CD14-positive monocyte (primary cell): Measurements from ENCODE around the gene LHFPL3. TPM values are rescaled to one million over a fixed set of nuclear protein-coding genes. Genes with fewer than 3 reads are reported as not detected.

Experiments used
- DNase-seq, 3 donors: peaks; one replicate each; pipeline ENCODE4 v3.0.0-alpha.2; 2011 to 2022
- H2AFZ ChIP-seq: 2 replicates; pipeline ENCODE4 v1.6.0; 2012; ENCODE audit warnings: mild to moderate bottlenecking, low read depth, low read length, inconsistent platforms; ENCODE audit not compliant: insufficient read depth, poor library complexity, severe bottlenecking
- H3K27ac ChIP-seq, 2 donors: 1 replicate in 1 of 2; 2 replicates in 1 of 2; pipeline ENCODE4 v1.5.1; 2012 to 2013; ENCODE audit warnings: low read length in 2 of 2, control low read depth in 1 of 2, inconsistent platforms in 1 of 2, low read depth in 1 of 2, mild to moderate bottlenecking in 1 of 2
- H3K27me3 ChIP-seq, 2 donors: one replicate each; pipeline versions ENCODE4 v1.6.0 to v1.6.1; 2011 to 2013; ENCODE audit warnings: low read length in 2 of 2; ENCODE audit not compliant: control insufficient read depth in 2 of 2, insufficient read depth in 2 of 2
- H3K36me3 ChIP-seq, 2 donors: replicated peaks in 1 of 2; 1 replicate in 1 of 2; 2 replicates in 1 of 2; pipeline versions ENCODE4 v1.5.1 to v1.6.1; 2012 to 2013; ENCODE audit warnings: low read length in 2 of 2, control low read depth in 1 of 2, inconsistent platforms in 1 of 2, mild to moderate bottlenecking in 1 of 2; ENCODE audit not compliant: insufficient read depth in 2 of 2, control insufficient read depth in 1 of 2
- H3K4me1 ChIP-seq, 2 donors: 1 replicate in 1 of 2; 2 replicates in 1 of 2; pipeline versions ENCODE4 v1.5.1 to v1.6.1; 2012 to 2013; ENCODE audit warnings: low read length in 2 of 2, control low read depth in 1 of 2, inconsistent platforms in 1 of 2, mild to moderate bottlenecking in 1 of 2, moderate library complexity in 1 of 2; ENCODE audit not compliant: insufficient read depth in 2 of 2, control insufficient read depth in 1 of 2
- H3K4me2 ChIP-seq: replicated peaks from 2 replicates; pipeline ENCODE3; 2012; ENCODE audit warnings: low read length, moderate library complexity, mild to moderate bottlenecking; ENCODE audit not compliant: poor library complexity, severe bottlenecking; ENCODE audit errors: extremely low read depth
- H3K4me3 ChIP-seq, 3 experiments: fragments of 200-600 bp in 1 of 3; sonication (generic) in 1 of 3; replicated peaks in 1 of 3; 1 replicate in 2 of 3; 2 replicates in 1 of 3; pipeline ENCODE4 v1.5.1; 2011 to 2013; ENCODE audit warnings: low read length in 3 of 3, mild to moderate bottlenecking in 3 of 3, control low read depth in 2 of 3, low read depth in 2 of 3, inconsistent platforms in 1 of 3, moderate library complexity in 1 of 3
- H3K79me2 ChIP-seq: 2 replicates; pipeline ENCODE4 v1.6.0; 2012; ENCODE audit warnings: mild to moderate bottlenecking, control low read depth, inconsistent platforms, low read length, moderate library complexity; ENCODE audit not compliant: insufficient read depth
- H3K9ac ChIP-seq: 2 replicates; pipeline ENCODE4 v1.6.0; 2017; ENCODE audit warnings: low read length, mild to moderate bottlenecking; ENCODE audit not compliant: insufficient read depth, poor library complexity, severe bottlenecking
- H3K9me3 ChIP-seq, 2 donors: replicated peaks in 1 of 2; 1 replicate in 1 of 2; 2 replicates in 1 of 2; pipeline versions ENCODE4 v1.5.1 to v1.6.1; 2012 to 2013; ENCODE audit warnings: low read length in 2 of 2, control low read depth in 1 of 2; ENCODE audit not compliant: control insufficient read depth in 1 of 2, insufficient read depth in 1 of 2
- H4K20me1 ChIP-seq: 2 replicates; pipeline ENCODE4 v1.6.0; 2012; ENCODE audit warnings: mild to moderate bottlenecking, low read length, control low read depth, moderate library complexity; ENCODE audit not compliant: insufficient read depth
- H3K27ac Mint-ChIP-seq, 7 donors: one replicate each; pipeline ENCODE4 v1.8.0; 2020; ENCODE audit warnings: mild to moderate bottlenecking in 7 of 7, mixed read lengths in 7 of 7, moderate library complexity in 6 of 7, inconsistent platforms in 2 of 7
- H3K27me3 Mint-ChIP-seq, 3 donors: one replicate each; pipeline ENCODE4 v1.8.0; 2021 to 2022; ENCODE audit warnings: low read depth in 3 of 3, mild to moderate bottlenecking in 3 of 3, mixed read lengths in 3 of 3, moderate library complexity in 3 of 3, inconsistent platforms in 1 of 3
- H3K36me3 Mint-ChIP-seq, 2 donors: one replicate each; pipeline ENCODE4 v1.8.0; 2020; ENCODE audit warnings: mixed read lengths in 2 of 2, inconsistent platforms in 1 of 2, mild to moderate bottlenecking in 1 of 2
- H3K4me1 Mint-ChIP-seq: one replicate; pipeline ENCODE4 v1.8.0; 2020; ENCODE audit warnings: mild to moderate bottlenecking, mixed read lengths
- H3K4me3 Mint-ChIP-seq, 2 donors: one replicate each; pipeline ENCODE4 v1.8.0; 2020; ENCODE audit warnings: mild to moderate bottlenecking in 2 of 2, mixed read lengths in 2 of 2, moderate library complexity in 1 of 2
- H3K9me3 Mint-ChIP-seq, 7 donors: one replicate each; pipeline ENCODE4 v1.8.0; 2020 to 2022; ENCODE audit warnings: mixed read lengths in 7 of 7, mild to moderate bottlenecking in 6 of 7, moderate library complexity in 6 of 7, inconsistent platforms in 2 of 7
- CTCF ChIP-seq: fragments of 200-600 bp; IDR thresholded peaks from one replicate; pipeline ENCODE4 v1.8.0; 2022; ENCODE audit warnings: antibody characterized with exemption, mild to moderate bottlenecking
- WGBS: methylation state at CpG from one replicate; pipeline ENCODE4 v1.1.5; 2013; ENCODE audit warnings: missing lambda C conversion rate; ENCODE audit not compliant: insufficient coverage; 5-methylcytosine and 5-hydroxymethylcytosine counted together
- intact Hi-C, 2 donors: fragments of 100-400 bp; cut with micrococcal nuclease; formaldehyde crosslinking; loops; one replicate each; pipeline versions ENCODE4 v1.15.0 to v1.15.1; 2023
- polyA plus RNA-seq, 3 donors: library from polyadenylated mRNA; depleted of rRNA in 1 of 3; unstranded in 2 of 3; stranded (reverse) in 1 of 3; fragments of 300-500 nt in 2 of 3; fragments of >200 nt in 1 of 3; fragmentation: Illumina TruSeq in 2 of 3; gene quantifications; 1 replicate in 2 of 3; 2 replicates in 1 of 3; pipeline ENCODE4 v1.2.3, GENCODE V29; 2012 to 2021

The LHFPL3 gene
- polyA plus RNA-seq, 3 donors, result not detected

GRCh38 chr7:104946338-104946737, 617.9 kb downstream of the LHFPL3 start:
- Mint-ChIP-seq H3K36me3 (peaks cover 0 to 5% of the 10 kb centered on the region in 2 donors), H3K9me3 (no peaks in the 10 kb centered on the region), H3K4me3 (no peak overlapping the region), H3K27ac (peak overlapping the region; percentile 99 to 100 (median 100)), H3K4me1 (peaks cover 56% of the 10 kb centered on the region), H3K27me3 (no peaks in the 10 kb centered on the region)
- H3K4me3 ChIP-seq, result no peak overlapping the region
- H3K9ac ChIP-seq, result no peak overlapping the region
- H3K4me1 ChIP-seq, result peaks cover 47 to 62% of the 10 kb centered on the region in 2 donors
- H3K4me2 ChIP-seq, result no peak overlapping the region
- H3K27ac ChIP-seq, result peak overlapping the region; percentile 93 to 99
- no peak for DNase-seq
- H4K20me1 ChIP-seq, result no peaks in the 10 kb centered on the region
- peaks cover 8% of the 10 kb centered on the region for H3K79me2 ChIP-seq
- H2AFZ ChIP-seq, result peak overlapping the region; percentile 35
- intact Hi-C loops, result loop anchor here in 1 of 2 donors (5.0 to 10.0 kb wide), 2 partner anchors 36 to 68 kb away; partner anchors contain the start of gene KMT2E
- no peaks in the 10 kb centered on the region for H3K36me3 ChIP-seq
- WGBS, result no CpG with 5 or more reads among the region's 2 CpGs
- no peak for TF ChIP-seq CTCF
- H3K27me3 ChIP-seq, result no peaks in the 10 kb centered on the region
- no peaks in the 10 kb centered on the region for H3K9me3 ChIP-seq

GRCh38 chr7:104950006-104950405, 621.6 kb downstream of the LHFPL3 start:
- H3K79me2 ChIP-seq, result no peaks in the 10 kb centered on the region
- no peak for DNase-seq
- Mint-ChIP-seq H3K4me1 (peaks cover 40% of the 10 kb centered on the region), H3K27me3 (no peaks in the 10 kb centered on the region), H3K9me3 (no peaks in the 10 kb centered on the region), H3K36me3 (peaks cover 3 to 5% of the 10 kb centered on the region in 2 donors), H3K27ac (peak overlapping the region in 1 of 7 donors; percentile 66), H3K4me3 (no peak overlapping the region)
- no peaks in the 10 kb centered on the region for H3K27me3 ChIP-seq
- H3K4me2 ChIP-seq, result no peak overlapping the region
- intact Hi-C loops, result no loop called here
- 97% methylated on average over 5 of the region's 5 CpGs for WGBS
- no peak overlapping the region for H3K9ac ChIP-seq
- H3K9me3 ChIP-seq, result no peaks in the 10 kb centered on the region
- H3K4me3 ChIP-seq, result no peak overlapping the region
- no peaks in the 10 kb centered on the region for H4K20me1 ChIP-seq
- no peak for TF ChIP-seq CTCF
- H2AFZ ChIP-seq, result no peak overlapping the region
- H3K4me1 ChIP-seq, result peaks cover 30 to 42% of the 10 kb centered on the region in 2 donors
- no peaks in the 10 kb centered on the region for H3K36me3 ChIP-seq
- no peak overlapping the region for H3K27ac ChIP-seq
